HepG2 (cell line): ENCODE measurements around the gene PTK7. TPM values are rescaled to one million over a fixed set of nuclear protein-coding genes. Genes with fewer than 3 reads are reported as not detected.

Experiments
- ATAC-seq: fragments of 200-7000 bp; cut with Tn5 transposase; 3 replicates; pipeline ENCODE4 v1.9.1; 2020; ENCODE audit warnings: mild to moderate bottlenecking, moderate library complexity
- BruUV-seq: library from RNA; stranded (reverse); fragments of 400-500 nt; replicated peaks from 2 replicates; lab custom pipeline; 2021; lab: Mats Ljungman, UMichigan
- CTCF ChIA-PET: fragments of 300-600 bp; formaldehyde crosslinking; extraction: SDS; loops from one replicate; lab custom pipeline; 2021; ENCODE audit warnings: low total read pairs, inconsistent platforms, low intra/inter-chr PET ratio; lab: Yijun Ruan, JAX
- POLR2A ChIA-PET: fragments of 350-600 bp; sonication (Branson Sonifier 250); formaldehyde crosslinking; loops from one replicate; lab custom pipeline; 2020; ENCODE audit warnings: antibody characterized with exemption, inconsistent platforms; lab: Yijun Ruan, JAX
- DNase-seq: peaks from one replicate; pipeline ENCODE4 v3.0.0-alpha.2; 2015; ENCODE audit warnings: low spot score
- FAIRE-seq: peaks from 3 replicates; lab custom pipeline; 2011; peaks lifted over from hg19 to GRCh38; lab: Jason Lieb, UNC
- H2AFZ ChIP-seq: one replicate; pipeline ENCODE4 v1.6.1; 2011; ENCODE audit warnings: low read length, inconsistent platforms
- H3K27ac ChIP-seq: fragments of 300-600 bp; 3 replicates; pipeline ENCODE4 v1.8.0; 2011; ENCODE audit warnings: mixed run types, mild to moderate bottlenecking, mixed read lengths, low read length, inconsistent platforms; ENCODE audit not compliant: insufficient read depth; ENCODE audit errors: extremely low read length
- H3K27me3 ChIP-seq, 2 experiments: fragments of 200-600 bp in 1 of 2; 2 replicates in 1 of 2; 3 replicates in 1 of 2; pipeline versions ENCODE4 v1.6.0 to v1.8.0; 2011; ENCODE audit warnings: low read length in 2 of 2, mild to moderate bottlenecking in 2 of 2, moderate library complexity in 2 of 2, inconsistent platforms in 1 of 2; ENCODE audit not compliant: insufficient read depth in 2 of 2, control insufficient read depth in 1 of 2
- H3K36me3 ChIP-seq, 2 experiments: fragments of 200-600 bp in 1 of 2; replicated peaks in 1 of 2; 2 replicates in 1 of 2; 3 replicates in 1 of 2; pipeline versions ENCODE4 v1.5.1 to v1.8.0; 2011; ENCODE audit warnings: low read length in 2 of 2, inconsistent platforms in 1 of 2; ENCODE audit not compliant: insufficient read depth in 2 of 2, control insufficient read depth in 1 of 2
- H3K4me1 ChIP-seq: 2 replicates; pipeline ENCODE4 v1.5.1; 2012; ENCODE audit warnings: low read length, inconsistent platforms; ENCODE audit not compliant: insufficient read depth
- H3K4me2 ChIP-seq: 2 replicates; pipeline ENCODE4 v1.6.0; 2011; ENCODE audit warnings: low read depth, low read length, inconsistent platforms
- H3K4me3 ChIP-seq, 3 experiments: fragments of 200-600 bp in 1 of 3; sonication (generic), shearing (Covaris generic) in 1 of 3; replicated peaks in 1 of 3; 2 replicates each; pipeline ENCODE4 v1.5.1; 2011 to 2016; ENCODE audit warnings: low read length in 3 of 3, inconsistent platforms in 2 of 3, low read depth in 2 of 3, mild to moderate bottlenecking in 2 of 3, control low read depth in 1 of 3, mixed read lengths in 1 of 3; ENCODE audit not compliant: insufficient read depth in 1 of 3
- H3K79me2 ChIP-seq: one replicate; pipeline ENCODE4 v1.6.1; 2011; ENCODE audit warnings: low read length, inconsistent platforms; ENCODE audit not compliant: insufficient read depth
- H3K9ac ChIP-seq: 2 replicates; pipeline ENCODE4 v1.6.0; 2011; ENCODE audit warnings: mild to moderate bottlenecking, low read depth, low read length, inconsistent platforms; ENCODE audit not compliant: insufficient read depth
- H3K9me3 ChIP-seq: 2 replicates; pipeline ENCODE4 v1.5.1; 2012; ENCODE audit warnings: mild to moderate bottlenecking, low read length
- H4K20me1 ChIP-seq: 2 replicates; pipeline ENCODE4 v1.6.0; 2011; ENCODE audit warnings: inconsistent platforms, mild to moderate bottlenecking, low read length, moderate library complexity; ENCODE audit not compliant: insufficient read depth
- ATF4 ChIP-seq, 2 experiments: fragments of 450-650 bp in 1 of 2; sonication (generic) in 1 of 2; formaldehyde crosslinking; IDR thresholded peaks; 2 replicates each; pipeline versions ENCODE4 v1.5.0 to v1.8.0; 2020 to 2022; ENCODE audit warnings: mild to moderate bottlenecking in 1 of 2, missing genetic modification reagents in 1 of 2
- CREB1 ChIP-seq, 2 experiments: fragments of 450-650 bp in 1 of 2; IDR thresholded peaks; 2 replicates each; pipeline ENCODE4 v1.6.1; 2016 to 2017; ENCODE audit warnings: control low read depth in 1 of 2, mild to moderate bottlenecking in 1 of 2, missing compliant biosample characterization in 1 of 2, missing genetic modification characterization in 1 of 2
- ERF ChIP-seq: IDR thresholded peaks from 2 replicates; pipeline ENCODE4 v1.6.1; 2018; ENCODE audit warnings: missing biosample characterization, missing genetic modification reagents
- HMGXB3 ChIP-seq: sonication (generic); formaldehyde crosslinking; IDR thresholded peaks from 2 replicates; pipeline ENCODE4 v1.4.0; 2020; ENCODE audit warnings: missing genetic modification reagents, borderline replicate concordance
- MYNN ChIP-seq: sonication (generic); formaldehyde crosslinking; IDR thresholded peaks from 2 replicates; pipeline ENCODE4 v1.4.0; 2020; ENCODE audit warnings: mild to moderate bottlenecking, low read depth, missing genetic modification reagents
- PHF21A ChIP-seq: sonication (generic); formaldehyde crosslinking; IDR thresholded peaks from 2 replicates; pipeline ENCODE4 v1.5.0; 2020; ENCODE audit warnings: mild to moderate bottlenecking, missing genetic modification reagents
- RELA ChIP-seq: sonication (generic); formaldehyde crosslinking; IDR thresholded peaks from 2 replicates; pipeline ENCODE4 v1.4.0; 2020; ENCODE audit warnings: missing genetic modification reagents
- ZNF274 ChIP-seq: sonication (generic); formaldehyde crosslinking; IDR thresholded peaks from 2 replicates; pipeline ENCODE4 v1.5.1; 2020; ENCODE audit warnings: mild to moderate bottlenecking, missing genetic modification reagents
- ZNF512 ChIP-seq: sonication (generic); formaldehyde crosslinking; IDR thresholded peaks from 2 replicates; pipeline ENCODE4 v1.4.0; 2020; ENCODE audit warnings: mild to moderate bottlenecking, missing genetic modification reagents
- ZNF567 ChIP-seq: sonication (generic); formaldehyde crosslinking; IDR thresholded peaks from 2 replicates; pipeline ENCODE4 v1.8.1; 2023; ENCODE audit warnings: mild to moderate bottlenecking, missing genetic modification reagents, borderline replicate concordance
- ZNF83 ChIP-seq: sonication (generic); formaldehyde crosslinking; IDR thresholded peaks from 2 replicates; pipeline ENCODE4 v1.4.0; 2020; ENCODE audit warnings: missing genetic modification reagents, mild to moderate bottlenecking, borderline replicate concordance
- WGBS: methylation state at CpG from one replicate; pipeline ENCODE4 v1.1.6; 2017; ENCODE audit warnings: low lambda C conversion rate; 5-methylcytosine and 5-hydroxymethylcytosine counted together
- in situ Hi-C: cut with HindIII; loops from 2 replicates; pipeline ENCODE4 v1.10.0; 2017; ENCODE audit warnings: low pct_unique_long_range_greater_than_20kb; ENCODE audit not compliant: extremely low pct_ligation_motif_present
- intact Hi-C: fragments of 100-400 bp; cut with micrococcal nuclease; formaldehyde crosslinking; loops from one replicate; pipeline ENCODE4 v1.10.0; 2022; ENCODE audit not compliant: unreplicated experiment
- polyA plus RNA-seq, 8 experiments: library from polyadenylated mRNA; depleted of rRNA in 3 of 8; stranded (reverse) in 7 of 8; unstranded in 1 of 8; fragments of >200 nt; fragmentation: Illumina TruSeq in 4 of 8; extraction: Trizol in 4 of 8; gene quantifications; 2 replicates each; pipeline versions ENCODE4 v1.2.1 to v1.2.3, GENCODE V29; 2011 to 2016; ENCODE audit warnings: low read depth in 4 of 8, missing spikeins in 1 of 8, mixed read lengths in 1 of 8; ENCODE audit not compliant: insufficient read depth in 1 of 8
- total RNA-seq, 5 experiments: library from RNA; depleted of rRNA; stranded (reverse); fragments of >200 nt; fragmentation: Illumina TruSeq; extraction: Trizol; gene quantifications; 2 replicates each; pipeline ENCODE4 v1.2.3, GENCODE V29; 2016; ENCODE audit warnings: low read depth in 1 of 5

Gene PTK7
- total and polyA plus RNA-seq, 2 of the 13 experiments (the other 11 are each of a cell fraction or from before 2014, with no cell fraction given), result 98.5 to 99.8 TPM

- TF ChIP-seq ATF4 (CRISPR knock-in tag; IDR thresholded peaks at IDR 0.05) (no peak), HMGXB3 (CRISPR knock-in tag) (0 out of 2 replicates have a peak, but pooled peaks have one; percentile 5), PHF21A (no peak), RELA (CRISPR knock-in tag) (no peak)
These were observed 14.4 kb downstream of the PTK7 start (continued) for GRCh38 chr6:43090559-43090956.

DNA sequence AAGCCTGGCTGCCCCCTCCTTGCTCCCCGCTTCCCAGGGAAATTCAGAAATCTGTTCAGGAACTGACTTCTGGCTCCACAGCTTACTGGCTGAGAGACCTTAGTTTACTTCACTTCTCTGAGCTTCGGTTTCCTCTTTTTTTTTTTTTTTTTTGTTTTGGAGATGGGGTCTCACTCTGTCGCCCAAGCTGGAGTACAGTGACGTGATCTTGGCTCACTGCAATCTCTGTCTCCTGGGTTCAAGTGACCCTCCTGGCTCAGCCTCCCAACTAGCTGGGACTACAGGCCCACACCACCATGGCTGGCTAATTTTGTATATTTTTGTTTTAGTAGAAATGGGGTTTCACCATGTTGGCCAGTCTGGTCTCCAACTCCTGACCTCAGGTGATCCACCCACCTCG lies 14.9 kb downstream of the PTK7 start:
- no TSS peak for BruUV-seq
- FAIRE-seq (no peak), DNase-seq (no peak), ATAC-seq (no peak)
- Histone ChIP-seq H2AFZ (no peak overlapping the region), H3K4me1 (peaks cover 94% of the 10 kb centered on the region), H4K20me1 (no peaks in the 10 kb centered on the region), H3K79me2 (peaks cover 83% of the 10 kb centered on the region), H3K27ac (peak overlapping the region; percentile 92), H3K27me3 (no peaks in the 10 kb centered on the region), H3K4me2 (peak overlapping the region; percentile 91), H3K9ac (peak overlapping the region; percentile 81), H3K4me3 (peak overlapping the region in 1 of 3 experiments; percentile 74; a peak in 1 of 6 replicates), H3K36me3 (no peaks in the 10 kb centered on the region), H3K9me3 (no peaks in the 10 kb centered on the region)
- 81% methylated on average over 5 of the region's 5 CpGs for WGBS
- intact Hi-C loops (no loop called here), in situ Hi-C loops (no loop called here)
- TF ChIP-seq MYNN (CRISPR knock-in tag) (no peak), ZNF83 (CRISPR knock-in tag) (0 out of 2 replicates have a peak, but pooled peaks have one; percentile 57), ZNF512 (CRISPR knock-in tag) (0 out of 2 replicates have a peak, but pooled peaks have one; percentile 41), ZNF274 (CRISPR knock-in tag) (0 out of 2 replicates have a peak, but pooled peaks have one; percentile 37), ZNF567 (CRISPR knock-in tag) (0 out of 2 replicates have a peak, but pooled peaks have one; percentile 40), ERF (CRISPR knock-in tag) (no peak), CREB1 (IDR thresholded peaks at IDR 0.05) (no peak), CREB1 (CRISPR knock-in tag; IDR thresholded peaks at IDR 0.05) (0 out of 2 replicates have a peak, but pooled peaks have one; percentile 2)
- ChIA-PET POLR2A (interaction anchor here (1.5 to 5.5 kb wide), 8 partner anchors 14 to 112 kb away, joined by 3 to 67 read pairs (median 7); partner anchors contain the start of genes CUL7, KLC4, MRPL2 and PEX6), CTCF (no interaction called here)
